ENCODE data around the gene CYP2B6.
"Not testable (repeated sequence)": the region's sequence is repeated elsewhere in the genome, so short reads cannot be mapped to it uniquely, and the experiment has no call there.

Gene CYP2B6

DNA sequence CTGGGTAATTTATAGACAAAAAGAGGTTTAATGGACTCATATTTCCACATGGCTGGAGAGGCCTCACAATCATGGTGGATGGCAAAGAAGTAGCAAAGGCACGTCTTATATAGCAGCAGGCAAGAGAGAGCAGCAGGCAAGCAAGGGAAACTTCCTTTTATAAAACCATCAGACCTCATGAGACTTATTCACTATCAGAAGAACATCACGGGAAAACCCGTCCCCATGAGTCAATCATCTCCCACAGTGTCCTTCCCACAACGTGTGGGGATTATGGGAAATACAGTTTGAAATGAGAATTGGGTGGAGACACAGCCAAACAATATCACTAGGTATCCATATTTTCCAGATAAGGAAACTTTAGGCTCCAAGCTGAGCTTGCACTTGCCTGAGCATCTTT, 9.5 kb upstream of the CYP2B6 start:
- DNase-seq, result no peak

DNA sequence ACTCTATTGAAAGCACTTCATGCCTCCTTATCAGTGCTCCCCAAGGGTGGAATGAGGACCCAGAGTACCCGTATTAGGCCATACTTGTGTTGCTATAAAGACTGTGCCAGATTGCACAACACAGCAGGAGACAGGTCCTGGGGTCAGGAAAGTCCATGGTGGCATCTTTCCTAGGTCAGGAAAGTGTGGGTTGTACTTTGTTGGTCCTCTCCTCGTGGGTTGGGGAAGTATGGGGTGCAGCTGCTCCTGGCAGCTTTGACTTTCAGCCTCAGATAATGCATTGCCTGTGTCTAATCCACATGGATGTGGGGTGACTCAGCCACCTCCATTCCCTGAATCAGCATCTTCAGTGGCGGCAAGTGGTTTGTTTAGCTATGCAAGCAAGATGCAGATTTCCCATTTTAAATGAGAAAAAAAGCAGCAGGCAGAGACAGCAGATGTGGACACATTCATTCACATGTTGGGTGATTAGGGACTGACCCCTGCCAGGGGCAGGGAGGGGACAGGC, 8.4 kb upstream of the CYP2B6 start:
- DNase-seq, result no peak

DNA sequence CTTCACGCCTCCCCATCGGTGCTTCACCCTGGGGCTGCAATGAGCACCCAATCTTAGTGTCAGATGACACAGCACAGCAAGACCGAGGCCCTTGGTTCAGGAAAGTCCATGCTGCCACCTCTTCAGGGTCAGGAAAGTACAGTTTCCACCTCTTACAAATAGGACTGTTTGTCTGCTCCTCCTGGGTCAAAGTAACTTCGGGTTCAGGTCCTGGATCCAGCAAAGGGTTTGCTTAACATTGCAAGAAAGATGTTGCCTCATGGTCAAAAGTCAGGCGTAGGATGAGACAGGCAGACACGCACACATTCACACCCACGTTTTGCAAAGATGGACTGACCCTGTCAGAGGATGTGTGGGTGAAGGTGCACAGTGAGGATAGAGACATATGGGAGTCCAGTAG, 1.6 kb upstream of the CYP2B6 start:
- no peak for DNase-seq

DNA sequence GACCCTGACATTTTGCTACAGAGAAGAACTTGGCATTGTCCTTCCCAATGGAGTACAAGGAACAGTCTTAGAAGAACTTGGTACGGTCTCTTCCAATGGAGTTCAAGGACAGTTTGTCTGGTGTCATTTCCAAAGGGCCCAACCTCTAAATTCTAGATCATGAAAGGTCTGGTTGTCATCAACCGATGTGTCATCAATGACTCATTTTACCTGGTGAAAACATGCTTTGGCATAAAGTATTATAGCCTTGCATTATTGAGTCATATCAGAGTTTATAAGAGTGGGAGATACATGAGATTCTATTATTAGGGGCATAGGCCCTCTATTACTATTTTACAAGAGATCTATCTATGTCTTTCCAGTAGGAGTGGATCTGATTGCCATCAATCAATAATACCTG, 4.3 kb downstream of the CYP2B6 start:
- no peak for DNase-seq

DNA sequence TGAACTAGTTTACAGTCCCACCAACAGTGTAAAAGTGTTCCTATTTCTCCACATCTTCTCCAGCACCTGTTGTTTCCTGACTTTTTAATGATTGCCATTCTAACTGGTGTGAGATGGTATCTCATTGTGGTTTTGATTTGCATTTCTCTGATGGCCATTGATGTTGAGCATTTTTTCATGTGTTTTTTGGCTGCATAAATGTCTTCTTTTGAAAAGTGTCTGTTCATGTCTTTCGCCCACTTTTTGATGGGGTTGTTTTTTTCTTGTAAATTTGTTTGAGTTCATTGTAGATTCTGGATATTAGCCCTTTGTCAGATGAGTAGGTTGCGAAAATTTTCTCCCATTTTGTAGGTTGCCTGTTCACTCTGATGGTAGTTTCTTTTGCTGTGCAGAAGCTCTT, 7.9 kb downstream of the CYP2B6 start:
- DNase-seq, result not testable (repeated sequence)

DNA sequence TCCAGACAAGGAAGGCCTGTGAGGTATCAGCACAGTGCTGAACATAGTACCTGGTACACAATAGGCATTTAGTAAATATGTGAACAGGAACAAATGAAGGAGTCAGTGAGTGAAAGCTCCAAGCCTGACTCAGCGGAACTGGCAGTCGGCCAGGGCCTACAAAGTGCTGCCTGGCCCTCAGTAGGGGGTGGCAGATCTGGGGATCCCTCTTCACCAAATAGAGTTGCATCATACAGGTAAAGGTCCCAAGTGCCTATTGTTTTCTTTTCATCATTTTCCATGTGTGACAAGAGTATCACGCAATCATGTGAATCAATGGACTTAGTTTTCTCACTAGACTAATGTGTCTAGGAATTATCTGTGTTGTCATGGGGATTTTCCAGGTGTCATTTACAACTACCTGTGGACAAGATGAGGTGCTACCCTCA, 9.2 kb downstream of the CYP2B6 start:
- DNase-seq, result no peak

DNA sequence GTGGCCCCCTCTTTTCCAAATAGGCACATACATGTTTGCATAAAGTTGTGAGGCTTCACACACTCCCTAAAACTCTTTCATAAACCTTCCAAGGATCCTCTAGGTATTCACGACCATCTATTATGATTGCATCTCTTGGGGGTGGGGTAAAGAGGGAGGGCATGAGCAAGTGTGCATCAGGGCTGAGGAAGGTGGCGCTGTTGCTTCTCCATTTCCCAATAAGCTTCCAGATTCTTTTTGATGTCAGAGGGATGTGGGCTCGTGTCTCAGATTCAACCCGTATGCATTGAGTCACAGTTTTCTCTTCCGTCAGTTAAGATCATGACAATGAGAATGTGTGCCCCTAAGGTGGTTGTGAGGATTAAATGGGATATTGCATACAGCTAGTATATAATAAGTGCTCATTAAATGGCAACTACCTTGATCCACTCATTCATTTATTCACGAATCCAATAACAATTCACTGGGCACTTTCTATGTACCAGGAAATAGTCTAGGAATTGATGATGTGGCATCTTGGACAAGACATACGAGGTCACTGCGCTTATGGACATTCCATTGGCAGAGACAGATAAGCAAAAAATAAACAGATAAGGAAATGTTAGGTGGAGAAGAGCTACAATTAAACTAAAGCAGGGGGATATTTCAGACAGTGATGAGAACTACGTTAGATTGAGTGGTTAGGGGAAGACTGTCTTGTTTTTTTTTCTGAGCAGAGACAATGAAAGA, 10.3 kb downstream of the CYP2B6 start:
- no peak for DNase-seq

DNA sequence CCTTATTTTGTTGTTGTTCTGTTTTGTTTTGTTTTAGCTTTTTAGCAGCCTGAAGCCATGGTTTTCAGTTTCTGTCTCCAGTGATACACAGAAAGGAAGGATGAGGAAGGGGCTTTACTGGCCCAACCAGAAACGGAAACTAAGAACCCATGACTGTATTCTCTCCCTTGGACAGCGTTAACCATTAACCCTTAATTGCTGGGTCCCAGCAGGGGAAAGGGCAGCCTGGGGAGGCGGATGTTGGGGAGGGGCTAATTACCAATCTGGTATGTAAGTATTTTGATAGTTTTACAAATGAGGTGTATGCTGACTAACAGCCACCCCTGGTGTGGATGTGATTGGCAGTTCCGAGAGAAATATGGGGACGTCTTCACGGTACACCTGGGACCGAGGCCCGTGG, 12.6 kb downstream of the CYP2B6 start:
- not testable (repeated sequence) for DNase-seq

DNA sequence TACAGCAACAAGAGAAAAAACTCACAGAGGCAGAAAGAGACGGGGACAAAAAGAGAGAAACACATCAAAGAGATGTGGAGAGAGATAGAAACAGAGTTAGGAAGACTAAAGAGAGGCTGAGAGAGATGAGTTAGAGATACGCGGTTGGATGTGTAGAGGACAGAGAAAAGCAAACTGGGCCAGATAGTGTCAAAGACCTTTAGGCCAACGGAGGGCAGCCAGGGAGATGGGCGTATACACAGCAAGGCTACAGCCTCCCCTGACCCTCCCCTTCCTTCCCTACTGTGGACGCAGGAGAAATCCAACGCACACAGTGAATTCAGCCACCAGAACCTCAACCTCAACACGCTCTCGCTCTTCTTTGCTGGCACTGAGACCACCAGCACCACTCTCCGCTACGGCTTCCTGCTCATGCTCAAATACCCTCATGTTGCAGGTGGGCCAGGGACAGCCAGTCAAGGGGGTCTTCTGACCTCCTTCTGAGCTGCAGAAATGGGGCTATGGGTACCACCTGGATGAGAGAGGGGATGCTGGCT, 18.7 kb downstream of the CYP2B6 start:
- no peak for DNase-seq

DNA sequence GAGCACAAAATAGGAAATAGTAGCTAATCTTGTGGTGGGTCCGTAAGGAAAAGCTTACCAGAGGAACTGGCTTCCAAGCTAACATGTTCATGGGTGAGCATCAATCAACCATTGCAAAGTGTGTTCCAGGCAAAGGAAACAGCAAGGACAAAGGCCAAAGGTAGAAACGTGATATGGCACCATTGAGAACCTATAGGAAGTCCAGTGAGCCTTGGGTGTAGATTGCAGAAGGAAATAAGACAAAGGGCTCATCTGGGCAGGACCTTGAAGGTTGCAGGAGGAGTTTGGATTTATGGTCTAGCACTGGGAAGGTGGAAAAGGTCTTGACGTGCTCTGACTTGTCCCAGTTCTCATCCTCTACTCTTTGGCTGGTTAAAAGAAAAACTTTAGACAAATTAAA, 22.3 kb downstream of the CYP2B6 start:
- DNase-seq, result no peak

DNA sequence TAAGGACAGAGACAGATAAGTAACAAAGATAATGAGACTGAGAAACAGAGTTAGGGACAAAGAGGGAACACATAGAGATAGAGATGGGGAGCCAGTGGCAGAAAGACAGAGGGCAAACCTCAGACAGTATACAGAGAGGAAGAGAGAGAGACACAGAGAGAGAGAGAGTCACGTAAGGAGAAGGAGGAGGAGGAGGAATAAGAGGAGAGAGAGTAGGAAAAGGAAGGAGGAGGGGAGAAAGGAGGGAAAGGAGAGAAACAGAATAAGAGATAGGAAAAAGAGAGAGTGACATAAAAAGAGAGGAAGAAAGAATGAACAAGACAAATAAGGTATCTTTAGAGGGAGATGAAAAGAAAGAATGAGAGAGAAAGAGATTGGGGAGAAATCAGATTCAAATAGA, 23.6 kb downstream of the CYP2B6 start:
- DNase-seq, result no peak

DNA sequence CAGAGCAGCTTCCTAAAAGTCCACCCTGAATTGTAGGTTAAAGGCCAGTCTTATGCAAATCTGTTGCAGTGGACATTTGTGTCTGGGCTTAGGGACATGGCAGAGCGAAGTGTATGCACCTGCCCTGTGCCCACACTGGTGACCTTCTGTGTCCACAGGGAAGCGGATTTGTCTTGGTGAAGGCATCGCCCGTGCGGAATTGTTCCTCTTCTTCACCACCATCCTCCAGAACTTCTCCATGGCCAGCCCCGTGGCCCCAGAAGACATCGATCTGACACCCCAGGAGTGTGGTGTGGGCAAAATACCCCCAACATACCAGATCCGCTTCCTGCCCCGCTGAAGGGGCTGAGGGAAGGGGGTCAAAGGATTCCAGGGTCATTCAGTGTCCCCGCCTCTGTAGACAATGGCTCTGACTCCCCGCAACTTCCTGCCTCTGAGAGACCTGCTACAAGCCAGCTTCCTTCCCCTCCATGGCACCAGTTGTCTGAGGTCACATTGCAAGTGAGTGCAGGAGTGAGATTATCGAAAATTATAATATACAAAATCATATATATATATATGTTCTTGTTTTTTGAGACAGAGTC, 25.5 kb downstream of the CYP2B6 start:
- DNase-seq, result no peak

DNA sequence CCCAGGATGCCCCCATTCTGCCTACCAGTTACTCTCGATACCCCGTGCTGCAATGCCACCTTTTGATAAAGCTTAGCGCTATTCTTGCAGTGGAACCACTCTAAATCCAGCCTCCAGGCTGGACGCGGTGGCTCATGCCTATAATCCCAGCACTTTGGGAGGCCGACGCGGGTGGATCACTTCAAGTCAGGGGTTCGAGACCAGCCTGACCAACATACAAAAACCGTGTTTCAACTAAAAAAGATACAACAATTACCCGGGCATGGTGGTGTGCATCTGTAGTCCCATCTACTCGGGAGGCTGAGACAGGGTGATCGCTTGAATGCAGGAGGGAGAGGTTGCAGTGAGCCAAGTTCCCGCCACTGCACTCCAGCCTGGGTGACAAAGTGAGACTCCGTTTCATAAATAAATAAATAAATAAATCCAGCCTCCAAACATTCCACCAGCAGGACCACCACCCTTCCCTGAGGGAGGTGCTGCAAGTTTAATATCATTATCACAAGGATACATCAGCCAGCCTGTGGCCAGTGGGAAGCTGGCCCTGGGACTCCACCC, 27.7 kb downstream of the CYP2B6 start:
- DNase-seq, result no peak

DNA sequence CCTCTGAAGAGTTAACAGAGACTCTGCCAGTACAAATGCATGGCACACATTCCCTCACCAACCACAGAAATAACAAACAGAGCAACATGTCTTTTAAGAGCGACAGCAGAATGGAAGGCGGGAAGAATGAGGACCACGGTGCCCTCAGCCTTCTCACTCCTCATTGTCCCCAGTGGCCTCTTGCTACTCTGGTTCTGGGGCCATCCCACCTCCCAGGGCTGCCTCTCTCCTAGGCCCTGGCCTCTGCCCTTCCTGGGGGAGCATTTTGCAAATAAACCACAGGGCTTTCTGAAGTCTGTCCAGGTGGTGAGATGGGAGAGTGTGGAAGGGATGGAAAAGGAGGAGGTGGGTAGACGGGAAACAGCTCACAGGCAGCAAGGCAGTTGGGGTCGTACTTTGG, 28.3 kb downstream of the CYP2B6 start:
- no peak for DNase-seq

DNA sequence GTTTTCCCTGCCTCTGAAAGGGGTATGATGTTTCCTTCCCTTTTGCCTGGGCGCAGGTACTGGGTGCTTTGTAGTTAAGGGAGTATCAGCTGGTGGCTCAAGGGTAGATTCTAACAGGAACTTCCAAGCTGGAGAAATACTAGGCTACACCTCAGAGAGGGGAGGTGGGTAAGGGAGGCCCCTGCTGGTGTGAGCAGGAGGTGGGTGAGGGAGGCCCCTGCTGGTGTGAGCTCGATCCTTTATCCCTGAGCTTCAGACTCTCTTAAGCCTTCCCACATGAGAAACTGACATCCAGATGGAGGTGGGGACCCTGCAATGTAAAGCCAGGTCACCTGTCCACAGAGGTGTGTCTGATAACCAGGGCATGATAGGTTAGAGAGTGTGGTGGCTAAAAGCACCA, 32.1 kb downstream of the CYP2B6 start:
- DNase-seq, result no peak

DNA sequence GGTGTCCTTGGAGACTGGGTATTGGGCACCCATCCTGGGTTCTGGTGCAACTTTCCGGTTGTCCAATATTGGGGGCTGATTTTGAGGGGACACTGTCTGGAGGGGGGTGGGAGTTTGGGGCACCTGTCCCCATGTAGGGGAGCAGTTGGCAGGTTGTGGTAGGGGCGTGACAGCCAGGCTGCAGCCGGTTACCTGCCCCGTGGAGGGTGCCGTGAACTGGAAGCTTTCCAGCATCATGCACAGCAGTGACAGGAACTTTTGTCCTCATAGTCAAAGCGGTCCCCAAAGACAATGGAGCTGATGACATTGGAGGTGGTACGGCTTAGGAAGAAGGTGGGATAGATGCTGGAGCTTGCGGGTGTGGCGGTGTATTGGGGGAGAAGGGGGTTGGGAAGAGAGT, 34.3 kb downstream of the CYP2B6 start:
- no peak for DNase-seq

DNA sequence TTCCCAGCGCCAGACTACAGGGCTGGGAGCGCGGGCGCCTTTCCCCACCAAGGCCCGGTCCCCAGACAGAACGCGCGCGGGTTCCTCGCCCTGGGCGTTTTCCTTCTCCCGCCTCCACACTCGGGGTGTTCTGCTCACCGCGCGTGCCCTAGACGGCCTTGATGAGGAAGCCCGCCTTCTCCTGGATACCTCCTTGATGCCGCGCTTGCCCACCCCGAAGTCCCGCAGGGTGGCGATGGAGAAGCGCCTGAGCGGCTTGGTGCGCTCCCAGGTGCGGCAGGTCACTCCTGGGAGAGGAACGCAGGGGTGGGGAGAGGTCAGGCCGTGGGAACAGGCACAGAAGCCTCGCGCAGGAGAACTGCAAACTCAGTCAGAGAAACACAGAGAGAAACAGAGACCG, 34.8 kb downstream of the CYP2B6 start:
- DNase-seq, result no peak

DNA sequence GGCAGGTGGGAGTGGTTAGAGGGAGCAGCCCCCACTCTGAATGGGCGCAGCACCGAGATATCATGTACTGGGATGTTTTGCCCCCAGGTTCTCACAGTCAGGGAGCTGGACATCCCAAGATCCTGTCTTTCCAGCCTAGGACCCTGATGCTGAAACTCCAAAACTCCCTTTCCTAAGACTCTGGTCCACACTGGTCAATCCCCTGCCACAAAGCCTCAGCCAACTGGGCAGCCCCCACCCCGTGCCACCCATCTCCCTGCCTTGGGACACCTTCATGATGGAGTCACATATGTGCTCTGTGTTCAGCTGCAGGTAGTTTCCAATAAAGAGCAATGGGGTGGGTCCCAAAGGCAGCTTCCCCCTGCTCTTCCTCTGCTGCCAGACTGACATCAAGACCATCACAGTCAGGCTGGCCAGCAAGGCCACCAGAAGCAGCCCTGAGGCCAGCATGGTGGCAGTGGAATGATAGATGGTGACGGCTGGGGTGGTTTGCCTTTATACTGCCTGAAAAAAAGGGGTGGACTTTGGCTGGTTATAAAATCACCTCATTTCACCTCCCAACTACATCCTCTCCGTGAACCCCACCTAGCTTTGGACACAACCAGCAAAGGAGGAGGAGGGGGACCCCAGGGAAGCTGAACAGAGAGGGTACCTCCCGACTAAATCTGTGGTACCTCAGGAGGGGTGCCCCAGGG, 36.3 kb downstream of the CYP2B6 start:
- DNase-seq, result no peak

DNA sequence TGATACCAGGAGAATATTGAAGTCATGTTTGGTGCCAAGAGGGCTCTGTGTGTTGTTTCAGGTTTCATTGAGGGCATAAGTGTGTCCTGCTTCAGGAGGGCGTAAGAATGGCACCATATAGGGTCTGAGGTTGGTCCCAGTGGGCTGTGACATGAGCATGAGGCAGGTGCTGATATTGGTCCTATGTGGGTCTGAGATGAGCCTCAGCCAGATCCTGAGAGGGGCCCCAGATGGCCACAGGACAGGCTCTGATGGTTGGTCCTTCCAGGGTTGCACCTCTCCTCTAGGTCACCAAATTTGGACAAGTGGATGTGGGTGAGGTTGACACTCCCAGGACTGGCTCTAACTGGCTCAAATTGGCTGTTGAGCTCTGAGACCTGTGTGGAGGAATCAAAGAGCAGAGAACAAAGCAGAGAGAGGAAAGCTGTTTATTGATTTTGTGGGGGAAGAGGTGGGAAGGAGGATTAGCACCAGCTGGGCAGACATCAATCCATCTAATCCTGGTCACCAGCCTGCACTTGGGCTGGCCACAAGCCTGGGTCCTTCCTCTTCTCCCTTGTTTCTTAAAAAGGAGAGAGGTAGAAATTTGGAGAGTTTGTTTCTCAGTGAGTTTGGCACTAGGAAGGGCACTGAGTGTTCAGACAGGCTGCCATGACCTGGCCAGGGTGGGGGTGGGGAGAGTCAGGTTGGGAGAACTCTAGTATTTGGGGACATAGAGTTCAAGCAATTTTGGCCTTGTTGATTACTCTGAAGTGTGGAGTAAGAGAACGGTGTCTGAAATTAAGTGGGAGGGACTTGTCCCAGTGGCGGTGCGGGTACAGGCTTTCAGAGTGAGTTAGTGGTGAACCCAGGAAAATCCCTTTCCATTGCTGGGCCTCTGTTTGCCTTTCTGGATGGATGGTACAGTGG, 38.7 kb downstream of the CYP2B6 start:
- no peak for DNase-seq

DNA sequence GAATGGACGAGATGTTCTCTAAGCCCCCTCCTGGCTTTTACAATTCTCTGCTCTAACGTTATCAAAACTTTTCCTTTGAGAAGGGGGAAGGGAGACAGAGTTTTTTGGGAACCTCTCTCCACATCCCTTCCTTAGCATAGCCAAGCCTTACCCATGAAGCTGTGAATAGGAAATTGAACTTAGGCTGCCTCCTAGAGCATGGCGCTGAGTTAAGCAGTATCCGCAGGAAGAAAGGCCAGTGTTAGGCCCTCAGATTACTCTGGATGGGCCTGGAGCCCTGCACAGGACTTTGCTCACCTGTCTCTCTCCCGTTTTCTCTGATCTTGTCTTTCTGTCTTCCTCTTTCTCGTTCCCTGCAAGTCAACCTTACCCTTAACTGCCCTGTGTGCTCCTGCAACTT, 39.6 kb downstream of the CYP2B6 start:
- no peak for DNase-seq

DNA sequence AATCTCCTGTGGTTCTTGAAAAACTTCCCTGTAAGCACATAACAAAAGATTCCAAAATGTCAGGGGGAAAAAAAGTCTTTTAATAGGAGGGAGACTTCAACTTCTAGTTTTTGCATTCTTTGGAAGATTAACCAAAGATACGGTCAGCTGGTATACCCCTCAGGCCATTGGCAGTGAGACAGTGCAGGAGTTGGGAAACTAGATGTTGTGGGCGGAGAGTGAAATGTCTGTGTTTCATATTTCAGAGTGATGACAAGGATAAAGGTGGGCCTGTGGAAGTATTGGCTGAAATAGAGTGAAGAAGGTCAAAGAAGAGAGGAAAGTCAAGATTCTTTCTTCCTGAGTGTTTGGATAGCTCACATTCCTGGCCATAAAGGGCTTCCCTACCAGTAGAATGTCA, 40.8 kb downstream of the CYP2B6 start:
- DNase-seq, result no peak

DNA sequence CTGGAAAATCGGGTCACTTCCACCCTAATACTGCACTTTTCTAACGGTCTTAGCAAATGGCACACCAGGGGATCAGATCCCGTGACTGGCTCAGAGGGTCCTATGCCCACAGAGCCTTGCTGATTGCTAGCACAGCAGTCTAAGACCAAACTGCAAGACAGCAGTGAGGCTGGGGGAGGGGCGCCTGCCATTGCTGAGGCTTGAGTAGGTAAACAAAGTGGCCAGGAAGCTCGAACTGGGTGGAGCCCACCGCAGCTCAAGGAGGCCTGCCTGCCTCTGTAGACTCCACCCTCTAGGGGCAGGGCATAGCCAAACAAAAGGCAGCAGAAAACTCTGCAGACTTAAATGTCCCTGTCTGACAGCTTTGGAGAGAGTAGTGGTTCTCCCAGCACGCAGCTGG, 42.2 kb downstream of the CYP2B6 start:
- not testable (repeated sequence) for DNase-seq

DNA sequence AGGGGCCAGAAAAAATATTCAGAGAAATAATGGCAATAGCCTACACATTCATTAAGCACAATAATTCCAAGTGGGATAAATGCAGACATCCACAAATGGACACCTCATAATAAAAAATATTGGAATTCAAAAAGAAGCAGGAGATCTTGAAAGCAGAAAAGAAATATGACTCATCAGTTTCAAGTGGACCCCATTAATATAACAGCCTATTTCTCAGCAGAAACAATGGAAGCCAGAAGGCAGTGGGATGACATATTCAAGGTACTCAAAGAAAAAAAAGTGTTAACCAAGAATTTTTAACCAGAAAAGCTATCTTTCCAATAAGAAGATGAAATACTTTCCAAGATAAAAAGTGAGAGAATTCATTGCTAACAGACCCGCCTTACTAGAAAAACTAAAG, 48.7 kb downstream of the CYP2B6 start:
- no peak for DNase-seq
